ENCODE results near the gene SIGLEC14. TPM values are rescaled to one million over a fixed set of nuclear protein-coding genes. Genes with fewer than 3 reads are reported as not detected.
"Not testable (repeated sequence)": the region's sequence is repeated elsewhere in the genome, so short reads cannot be mapped to it uniquely, and the experiment has no call there.

Gene SIGLEC14, protein sequence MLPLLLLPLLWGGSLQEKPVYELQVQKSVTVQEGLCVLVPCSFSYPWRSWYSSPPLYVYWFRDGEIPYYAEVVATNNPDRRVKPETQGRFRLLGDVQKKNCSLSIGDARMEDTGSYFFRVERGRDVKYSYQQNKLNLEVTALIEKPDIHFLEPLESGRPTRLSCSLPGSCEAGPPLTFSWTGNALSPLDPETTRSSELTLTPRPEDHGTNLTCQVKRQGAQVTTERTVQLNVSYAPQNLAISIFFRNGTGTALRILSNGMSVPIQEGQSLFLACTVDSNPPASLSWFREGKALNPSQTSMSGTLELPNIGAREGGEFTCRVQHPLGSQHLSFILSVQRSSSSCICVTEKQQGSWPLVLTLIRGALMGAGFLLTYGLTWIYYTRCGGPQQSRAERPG
- total RNA-seq: 1 to 10 TPM in 2 of 3 donors, not detected in 1; 3.5 to 7.9 TPM
- long read RNA-seq, donor 1, partial matches to known transcripts: 0 of 1 reads
- long read RNA-seq, donor 1, other reads (novel, unspliced or antisense): 1 of 1 reads
- long read RNA-seq, donor 2: 0 reads

DNA sequence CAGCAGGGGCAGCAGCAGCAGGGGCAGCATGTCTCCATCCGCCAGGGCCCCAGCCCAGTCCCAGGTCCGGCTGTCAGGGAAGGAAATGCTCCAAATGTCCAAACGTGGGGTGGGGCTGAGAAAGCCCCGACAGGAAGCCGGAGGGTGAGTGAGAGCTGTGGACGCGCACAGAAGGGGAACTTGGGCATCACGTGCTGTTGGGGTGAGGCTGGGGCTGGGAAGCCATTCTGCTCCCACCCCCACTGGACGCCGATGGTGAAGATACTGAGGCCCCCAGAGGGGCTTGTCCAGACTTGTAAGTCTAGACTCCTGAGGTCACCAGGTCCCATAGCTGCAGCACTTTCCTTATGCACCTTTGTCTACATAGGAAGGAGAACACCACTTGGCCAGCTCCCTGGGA is at the start of gene SIGLEC14:
SIGLEC14 (minus strand) TSS at position 96 of the 400 bp plus-strand sequence; CDS start at position 30, 66 bp downstream.
- H3K4me1 ChIP-seq (ENCODE audit: low read depth); H3K36me3 ChIP-seq (ENCODE audit: low read depth); H3K9me3 ChIP-seq; H3K4me3 ChIP-seq; intact Hi-C loops (cut with DNase I, micrococcal nuclease): not testable (repeated sequence)
- peak in 2 of 3 donors; percentile 10 to 54 for DNase-seq
- peak; percentile 68 for ATAC-seq

DNA sequence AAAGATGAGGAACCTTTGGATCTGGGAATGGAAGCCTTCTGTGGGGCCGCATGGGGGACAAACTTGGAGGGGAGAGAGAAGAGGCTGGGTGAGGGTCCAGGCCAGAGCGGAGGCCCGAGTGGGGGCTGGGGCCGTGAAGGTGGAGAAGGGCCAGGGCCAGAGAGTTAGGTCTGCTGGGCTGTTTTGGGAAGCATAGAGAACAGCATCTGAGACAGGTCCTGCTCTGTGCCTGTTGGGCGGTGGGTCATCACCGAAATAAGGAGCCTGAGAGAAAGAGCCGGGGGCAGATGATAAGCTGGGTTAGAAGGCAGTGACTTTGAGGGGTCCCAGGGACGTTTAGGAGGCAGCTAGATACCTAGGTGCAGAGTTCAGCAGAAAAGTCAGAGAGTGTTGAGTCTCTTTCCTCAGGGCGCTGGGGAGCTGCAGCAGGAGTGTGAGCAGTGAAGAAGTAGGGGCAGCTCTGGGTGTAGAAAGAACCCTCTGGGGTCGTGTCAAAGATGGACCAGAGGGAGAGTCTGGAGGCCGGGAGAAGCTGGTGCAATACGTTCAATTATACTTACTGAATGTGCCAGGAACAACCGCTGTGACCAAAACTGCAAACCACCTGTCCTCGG is 49.2 kb upstream of the SIGLEC14 start:
- no peak overlapping the region for H3K4me3 ChIP-seq
- no peaks in the 10 kb centered on the region for H3K4me1 ChIP-seq (ENCODE audit: low read depth)
- ATAC-seq: no peak
- no peak for TF ChIP-seq CTCF (IDR thresholded peaks at IDR 0.05)
- H3K9me3 ChIP-seq: no peaks in the 10 kb centered on the region
- DNase-seq: no peak
- H3K36me3 ChIP-seq (ENCODE audit: low read depth): no peaks in the 10 kb centered on the region
- intact Hi-C loops (cut with DNase I, micrococcal nuclease): no loop called here

- intact Hi-C loops (cut with DNase I, micrococcal nuclease): no loop called here
- DNase-seq: no peak
- Histone ChIP-seq H3K36me3 (ENCODE audit: low read depth) (no peaks in the 10 kb centered on the region), H3K4me1 (ENCODE audit: low read depth) (no peaks in the 10 kb centered on the region), H3K4me3 (no peak overlapping the region), H3K9me3 (no peaks in the 10 kb centered on the region)
- TF ChIP-seq CTCF (IDR thresholded peaks at IDR 0.05): no peak
- no peak for ATAC-seq
Measured at GRCh38 chr19:51695088-51695487, 48.5 kb upstream of the SIGLEC14 start.

GRCh38 chr19:51694318-51695085 is 47.9 kb upstream of the SIGLEC14 start:
- no peaks in the 10 kb centered on the region for H3K4me1 ChIP-seq (ENCODE audit: low read depth)
- ATAC-seq (no peak), DNase-seq (no peak)
- H3K9me3 ChIP-seq: no peaks in the 10 kb centered on the region
- intact Hi-C loops (cut with DNase I, micrococcal nuclease): no loop called here
- no peak overlapping the region for H3K4me3 ChIP-seq
- H3K36me3 ChIP-seq (ENCODE audit: low read depth): no peaks in the 10 kb centered on the region
- TF ChIP-seq CTCF (IDR thresholded peaks at IDR 0.05): no peak

- no peak for TF ChIP-seq CTCF (IDR thresholded peaks at IDR 0.05)
- ATAC-seq: no peak
- no peaks in the 10 kb centered on the region for H3K36me3 ChIP-seq (ENCODE audit: low read depth)
Measured at GRCh38 chr19:51693819-51694218, 47.2 kb upstream of the SIGLEC14 start.

More at GRCh38 chr19:51693819-51694218, 47.2 kb upstream of the SIGLEC14 start:
- Histone ChIP-seq H3K4me1 (ENCODE audit: low read depth) (no peaks in the 10 kb centered on the region), H3K4me3 (no peak overlapping the region), H3K9me3 (no peaks in the 10 kb centered on the region)
- intact Hi-C loops (cut with DNase I, micrococcal nuclease): no loop called here
- no peak for DNase-seq

Data from mucosa of descending colon (tissue), 3 donors.